HG03196 (cell line): ENCODE data around the gene FSD1L.

Experiments used
- ATAC-seq: cut with Tn5 transposase; IDR thresholded peaks from one replicate; pipeline ENCODE4 v1.9.1; 2021; ENCODE audit not compliant: unreplicated experiment

The FSD1L gene

GRCh38 chr9:105447814-105448812 lies at the start of gene FSD1L:
Gene FSD1L, plus strand, starts transcription at chr9:105448034. Its CDS starts 187 bp downstream, at chr9:105448221.
- peak; percentile 93 for ATAC-seq

DNA sequence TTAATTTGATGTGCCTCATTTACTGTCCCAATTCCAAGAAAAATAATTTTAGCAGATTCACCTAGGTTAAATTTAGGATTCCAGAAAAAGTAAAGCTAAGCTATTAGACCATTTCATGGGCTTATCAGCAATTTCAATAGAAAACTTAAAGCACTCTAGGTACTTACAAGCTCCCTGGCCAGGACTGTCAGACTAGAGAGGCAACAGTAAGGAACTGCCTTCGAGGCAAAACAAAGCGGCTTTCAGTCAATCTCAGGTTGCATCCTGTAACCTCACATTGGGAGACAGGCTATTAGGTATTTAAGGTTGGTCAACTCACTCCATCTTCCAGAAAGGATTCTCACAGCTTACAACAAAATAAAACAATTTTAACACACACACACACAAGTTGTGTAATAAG lies 48.7 kb upstream of the FSD1L start:
- ATAC-seq, result no peak

DNA sequence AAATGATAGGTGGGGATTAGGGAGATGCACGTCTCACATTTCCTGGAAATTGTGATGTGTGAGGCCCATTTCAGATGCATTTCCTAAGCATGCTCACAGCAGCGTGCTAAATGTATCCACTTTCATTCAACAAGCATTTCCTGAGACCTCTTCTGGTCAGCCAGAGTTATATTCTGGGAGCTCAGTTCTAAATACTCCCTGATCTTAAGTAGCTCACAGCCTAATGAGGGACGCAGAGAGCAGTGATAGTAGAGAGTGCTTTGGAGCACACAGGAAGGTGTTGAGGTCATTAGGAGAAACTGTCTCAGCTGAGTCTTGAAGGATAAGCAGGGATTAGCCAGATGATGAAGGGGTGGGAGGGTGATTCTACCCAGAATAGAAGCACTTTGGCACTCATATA lies 46.2 kb upstream of the FSD1L start:
- ATAC-seq, result no peak

- no peak for ATAC-seq
Measured at GRCh38 chr9:105403552-105404248, 44.1 kb upstream of the FSD1L start.

DNA sequence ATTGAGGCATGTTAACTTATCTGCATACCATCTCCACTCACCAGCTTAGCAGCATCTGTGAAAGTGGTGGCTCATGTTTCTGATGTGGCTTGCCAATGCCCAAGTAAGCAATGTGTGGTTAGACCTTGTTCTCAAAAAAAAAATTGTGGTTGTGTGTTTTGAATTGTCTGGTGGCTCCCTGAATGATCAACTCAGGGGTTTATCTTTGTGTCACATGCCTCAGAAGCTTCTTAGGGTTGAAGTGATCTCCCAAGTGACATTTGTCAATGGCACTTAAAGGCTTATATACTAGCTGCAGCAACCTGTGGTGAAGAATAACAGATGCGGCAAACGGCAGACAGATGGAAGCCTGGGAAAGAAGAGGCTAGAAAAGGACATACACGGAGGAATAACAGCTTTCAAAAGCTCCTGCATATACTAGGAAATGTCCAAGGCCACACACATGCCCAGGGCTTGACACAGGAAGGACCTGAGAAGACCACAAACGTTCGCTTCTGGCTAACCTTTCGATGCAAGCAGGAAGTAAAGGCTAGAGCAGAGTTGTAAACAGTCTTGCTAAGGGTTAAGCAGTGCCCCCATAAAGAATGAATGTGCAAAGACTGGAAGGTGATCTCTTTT lies 42.2 kb upstream of the FSD1L start:
- peak; percentile 97 for ATAC-seq

DNA sequence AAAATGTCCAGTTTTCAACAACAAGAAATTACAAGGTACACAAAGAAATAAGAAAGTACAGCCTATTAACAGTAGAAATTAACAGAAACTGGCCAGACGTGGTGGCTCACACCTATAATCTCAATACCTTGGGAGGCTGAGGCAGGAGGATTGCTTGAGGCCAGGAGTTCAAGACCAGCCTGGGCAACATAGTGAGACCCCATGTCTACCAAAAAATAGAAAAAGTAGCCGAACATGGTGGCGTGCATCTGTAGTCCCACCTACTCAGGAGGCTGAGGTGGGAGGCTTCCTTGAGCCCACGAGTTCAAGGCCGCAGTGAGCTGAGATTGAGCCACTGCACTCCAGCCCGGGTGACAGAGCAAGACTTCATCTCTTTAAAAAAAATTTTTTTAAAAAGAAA lies 41.5 kb upstream of the FSD1L start:
- no peak for ATAC-seq

DNA sequence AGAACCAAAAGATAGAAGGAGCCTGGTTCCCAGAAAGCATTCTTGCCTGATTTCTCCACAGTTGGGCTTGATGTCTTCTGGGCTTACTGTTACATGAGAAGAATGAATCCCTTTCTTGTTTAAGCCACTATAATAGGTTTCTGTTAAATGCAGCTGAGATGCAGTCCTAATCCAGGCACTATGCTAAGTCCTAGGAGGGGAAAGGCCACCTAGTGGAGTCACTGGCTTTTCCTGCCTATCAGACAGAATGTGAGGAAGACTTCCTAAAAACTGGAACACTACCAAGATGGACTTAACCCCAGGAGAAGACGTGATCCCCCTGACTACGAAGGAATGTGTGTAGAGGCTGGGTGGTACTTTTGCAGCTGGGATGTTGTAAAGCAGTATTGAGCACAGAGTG lies 34.3 kb upstream of the FSD1L start:
- no peak for ATAC-seq

- ATAC-seq, result peak; percentile 55
Measured at GRCh38 chr9:105414947-105415661, 32.7 kb upstream of the FSD1L start.

DNA sequence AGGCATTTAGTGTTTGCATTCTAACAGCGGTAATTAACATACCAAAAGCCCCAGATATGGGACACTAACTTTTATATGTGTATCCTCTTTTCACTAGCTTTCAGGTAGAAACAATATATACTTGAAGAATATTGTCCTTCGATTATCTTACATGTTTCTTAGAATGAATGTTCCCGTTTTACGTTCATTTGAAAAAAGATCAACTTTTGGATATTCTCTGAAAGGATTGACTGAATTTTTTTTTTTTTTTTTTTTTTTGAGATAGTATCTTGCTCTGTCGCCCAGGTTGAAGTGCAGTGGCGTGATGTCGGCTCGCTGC lies 32.2 kb upstream of the FSD1L start:
- ATAC-seq, result no peak

DNA sequence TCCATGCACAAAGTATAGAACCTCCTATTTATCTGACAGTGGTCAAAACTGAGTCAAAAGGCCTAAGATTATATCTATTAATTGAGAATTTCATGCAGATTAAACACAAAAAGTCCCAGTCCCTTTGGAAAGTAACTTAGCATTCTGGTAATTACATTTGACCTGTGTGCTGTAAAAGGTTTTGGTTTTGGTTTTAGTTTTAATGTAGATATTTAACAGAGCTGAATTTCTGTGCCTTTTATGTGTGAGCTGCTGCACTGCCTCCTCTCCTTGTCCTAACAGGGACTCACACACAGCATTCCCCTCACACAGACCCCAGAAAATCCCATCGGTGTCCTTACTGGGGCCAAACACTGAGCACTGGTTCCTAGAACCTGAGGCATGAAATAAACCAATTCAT lies 31.0 kb upstream of the FSD1L start:
- peak; percentile 47 for ATAC-seq

DNA sequence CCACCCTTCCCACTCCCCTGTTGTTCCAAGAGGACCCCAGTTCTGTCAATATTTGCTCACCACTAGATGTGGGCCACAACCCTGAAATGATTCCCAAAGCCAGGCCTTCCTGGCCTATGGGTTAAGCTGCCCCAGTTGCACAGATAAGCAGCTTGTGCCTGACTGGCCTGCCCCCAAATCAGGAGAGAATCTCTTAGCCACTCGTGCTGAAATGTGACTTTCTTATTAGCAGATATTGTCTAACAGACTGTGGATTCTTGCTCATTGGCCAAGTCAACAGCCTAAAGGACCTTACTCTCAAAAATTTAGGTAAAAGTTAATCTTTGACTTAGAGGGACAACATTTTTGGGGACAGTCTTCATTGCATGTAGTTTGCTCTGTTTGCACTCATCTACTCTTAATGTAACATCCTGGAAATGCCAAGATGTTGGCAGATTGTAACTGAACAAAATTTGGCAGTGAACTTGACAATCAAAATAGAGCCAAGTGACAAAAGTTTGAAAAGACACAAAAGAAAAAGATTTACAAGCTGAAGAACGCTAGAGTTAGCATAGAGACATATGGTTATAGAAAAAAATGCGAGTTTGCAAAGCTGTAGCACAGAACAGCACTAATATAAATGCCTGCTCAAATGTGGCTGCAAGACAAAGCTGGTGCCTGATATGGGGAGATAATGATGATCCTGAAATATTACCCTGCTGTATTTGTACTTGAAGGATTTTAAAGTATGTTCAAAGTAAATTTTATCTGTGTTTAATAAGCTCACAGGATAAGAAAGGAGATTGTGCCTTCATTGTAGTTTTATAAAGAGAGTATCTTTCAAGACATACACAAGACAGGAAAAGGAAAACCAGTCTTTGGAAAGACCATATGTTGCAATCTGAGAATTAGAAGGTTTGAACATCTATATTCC lies 29.0 kb upstream of the FSD1L start:
- ATAC-seq, result no peak

DNA sequence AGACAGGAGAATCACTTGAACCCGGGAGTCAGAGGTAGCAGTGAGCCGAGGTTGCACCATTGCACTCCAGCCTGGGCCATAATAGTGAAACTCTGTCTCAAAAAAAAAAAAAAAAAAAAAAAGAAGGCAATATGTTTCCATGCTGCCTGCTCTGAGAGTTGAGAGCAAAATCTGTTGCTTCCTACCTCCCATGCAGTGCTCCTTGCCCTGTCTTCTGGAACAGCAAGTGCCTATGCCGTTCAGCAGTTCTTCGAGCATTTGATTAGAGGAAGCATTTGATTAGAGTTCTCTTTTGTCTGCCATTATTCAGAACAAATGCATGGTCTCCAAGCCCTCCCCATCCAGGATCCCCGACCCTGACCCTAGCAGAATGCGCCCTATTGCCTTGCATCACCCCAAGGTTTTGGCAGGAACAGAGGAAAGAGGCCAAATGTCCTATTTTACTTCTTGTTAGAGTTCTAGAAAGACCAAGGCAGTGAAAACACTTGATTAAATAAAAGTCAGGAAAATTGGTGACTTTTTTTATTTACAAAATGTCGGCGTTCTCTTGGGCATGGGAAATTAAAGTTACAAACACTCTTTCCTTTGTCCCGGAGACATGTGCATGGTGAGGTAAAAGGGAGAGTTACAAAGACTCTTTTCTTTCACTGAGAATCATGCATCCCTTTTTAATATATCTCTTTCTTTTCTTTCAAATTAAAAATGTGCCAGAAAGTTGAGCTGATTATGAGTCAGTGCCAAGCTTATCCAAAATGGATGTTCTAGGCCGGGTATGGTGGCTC lies 27.8 kb upstream of the FSD1L start:
- no peak for ATAC-seq

GRCh38 chr9:105421154-105421553 lies 26.7 kb upstream of the FSD1L start:
- ATAC-seq, result no peak

DNA sequence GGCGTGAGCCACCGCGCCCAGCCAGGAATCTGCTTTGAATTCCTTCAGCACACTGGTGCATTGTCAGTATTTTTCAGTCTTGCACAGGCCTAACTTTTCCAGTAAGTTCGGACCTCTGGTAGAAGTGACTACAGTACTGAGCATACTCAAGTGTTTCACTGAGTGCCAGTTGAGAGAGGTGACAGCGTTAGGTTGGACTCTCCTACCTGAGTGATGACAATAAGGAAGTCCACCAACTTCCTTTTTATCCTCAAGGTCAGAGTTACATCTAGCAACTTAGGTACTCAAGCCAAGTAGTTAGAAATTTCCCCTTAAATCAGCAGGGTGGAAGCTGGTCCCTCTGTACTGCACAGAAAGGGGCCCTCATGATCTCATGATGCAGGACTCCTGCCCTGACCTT lies 26.0 kb upstream of the FSD1L start:
- ATAC-seq, result no peak

- ATAC-seq, result peak; percentile 67
Measured at GRCh38 chr9:105425816-105426433, 21.9 kb upstream of the FSD1L start.

DNA sequence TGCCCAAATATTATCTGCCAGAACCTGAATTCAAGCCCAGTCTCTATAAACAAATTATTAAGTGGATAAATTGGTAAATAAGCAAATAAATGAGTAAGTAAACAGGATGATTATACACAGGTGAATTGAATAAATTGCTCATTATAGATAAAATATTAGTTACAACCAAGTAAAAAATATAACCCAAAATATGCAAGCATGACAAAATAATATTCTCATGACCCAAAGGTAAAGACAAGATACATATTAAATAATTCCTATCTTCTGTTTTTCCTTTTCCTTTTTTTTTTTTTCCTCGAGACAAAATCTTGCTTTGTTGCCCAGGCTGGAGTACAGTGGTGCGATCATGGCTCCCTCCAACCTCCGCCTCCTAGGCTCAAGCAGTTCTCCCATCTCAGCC lies 21.2 kb upstream of the FSD1L start:
- no peak for ATAC-seq

- no peak for ATAC-seq
Measured at GRCh38 chr9:105431424-105432246, 16.2 kb upstream of the FSD1L start.

DNA sequence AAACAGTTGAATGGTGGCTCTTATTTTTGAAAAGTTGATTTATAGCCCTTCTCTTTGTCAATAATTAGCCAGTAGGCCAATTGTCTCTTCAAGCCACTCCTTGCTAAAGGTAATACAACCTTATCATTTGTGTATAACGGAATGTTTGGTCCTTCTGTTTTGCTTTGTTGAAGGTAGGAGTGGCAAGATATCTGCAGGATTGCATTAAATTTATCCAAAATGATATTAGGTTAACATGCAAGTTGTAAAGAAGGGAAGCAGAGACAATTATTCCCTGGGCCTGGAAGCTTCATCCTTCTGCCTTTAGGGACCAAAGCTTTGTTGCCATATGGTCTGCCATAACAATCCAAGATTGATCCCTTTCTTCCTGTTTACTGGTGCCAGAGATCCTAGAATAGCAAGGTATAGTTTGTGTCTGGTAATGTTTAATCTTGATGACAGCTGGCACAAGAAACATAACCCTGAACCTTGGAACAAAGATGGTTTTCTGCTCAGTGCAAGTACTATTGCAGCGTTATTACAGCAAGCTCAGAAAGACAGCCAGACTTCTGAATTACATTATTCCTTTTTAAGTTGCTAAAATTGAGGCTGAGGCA lies 15.5 kb upstream of the FSD1L start:
- ATAC-seq, result no peak
